Body of pancreas (tissue), 4 donors: ENCODE results near the gene LHFPL3. TPM values are rescaled to one million over a fixed set of nuclear protein-coding genes. Genes with fewer than 3 reads are reported as not detected.

Source experiments
- ATAC-seq: fragments of 150-250 bp; one replicate; pipeline ENCODE4 v1.9.1; 2016
- DNase-seq, 4 donors: peaks; one replicate each; pipeline ENCODE4 v3.0.0-alpha.2; 2019
- H3K27ac ChIP-seq, 4 donors: fragments of 200-600 bp; sonication (generic); 1 replicate in 3 of 4; 2 replicates in 1 of 4; pipeline versions ENCODE4 v1.5.1 to v1.6.1; 2016 to 2019; ENCODE audit warnings: mild to moderate bottlenecking in 1 of 4, mixed read lengths in 1 of 4, moderate library complexity in 1 of 4
- H3K27me3 ChIP-seq, 2 donors: fragments of 200-600 bp; sonication (generic); one replicate each; pipeline ENCODE4 v1.6.0; 2016; ENCODE audit warnings: mild to moderate bottlenecking in 1 of 2
- H3K36me3 ChIP-seq, 2 donors: fragments of 200-600 bp; sonication (generic); replicated peaks in 1 of 2; 2 replicates each; pipeline ENCODE4 v1.5.1; 2016; ENCODE audit warnings: low read depth in 2 of 2; ENCODE audit not compliant: insufficient read depth in 1 of 2
- H3K4me1 ChIP-seq: fragments of 200-600 bp; sonication (generic); one replicate; pipeline ENCODE4 v1.6.0; 2016
- H3K4me3 ChIP-seq, 2 donors: fragments of 200-600 bp; sonication (generic); 1 replicate in 1 of 2; 2 replicates in 1 of 2; pipeline ENCODE4 v1.5.1; 2016 to 2019
- H3K9me3 ChIP-seq, 3 donors: fragments of 200-600 bp; sonication (generic); 1 replicate in 2 of 3; 2 replicates in 1 of 3; pipeline ENCODE4 v1.5.1; 2016
- CTCF ChIP-seq, 7 experiments: fragments of 450-650 bp in 4 of 7; fragments of 200-600 bp in 3 of 7; sonication (generic) in 3 of 7; IDR thresholded peaks; one replicate each; pipeline ENCODE4 v1.5.1; 2016 to 2019; ENCODE audit warnings: antibody characterized with exemption in 7 of 7
- POLR2A ChIP-seq, 3 donors: fragments of 450-650 bp; IDR thresholded peaks; one replicate each; pipeline ENCODE4 v1.6.1; 2016; ENCODE audit warnings: antibody characterized with exemption in 3 of 3, mild to moderate bottlenecking in 2 of 3
- WGBS, 2 donors: methylation state at CpG; one replicate each; pipeline ENCODE4 v1.1.5; 2017; 5-methylcytosine and 5-hydroxymethylcytosine counted together
- intact Hi-C: fragments of 100-400 bp; cut with DNase I; formaldehyde crosslinking; loops from one replicate; pipeline ENCODE4 v1.15.1; 2023
- total RNA-seq, 2 donors: library from RNA; depleted of rRNA; stranded (reverse); fragments of >200 nt; gene quantifications; one replicate each; pipeline ENCODE4 v1.1.0, GENCODE V29; 2016

Gene LHFPL3
- total RNA-seq, 2 donors from 2014 or later: not detected

GRCh38 chr7:104296266-104296665, 32.1 kb upstream of the LHFPL3 start:
- 81 to 83% methylated on average over 3 of the region's 3 CpGs for WGBS, 2 donors
- DNase-seq: no peak
- ATAC-seq: no peak
- no peaks in the 10 kb centered on the region for H3K36me3 ChIP-seq
- no peak overlapping the region for H3K4me3 ChIP-seq
- H3K27ac ChIP-seq: no peak overlapping the region
- no peaks in the 10 kb centered on the region for H3K27me3 ChIP-seq
- TF ChIP-seq POLR2A (IDR thresholded peaks at IDR 0.05) (no peak), CTCF (IDR thresholded peaks at IDR 0.05) (no peak)
- no peaks in the 10 kb centered on the region for H3K9me3 ChIP-seq
- intact Hi-C loops: no loop called here
- no peaks in the 10 kb centered on the region for H3K4me1 ChIP-seq

GRCh38 chr7:104296900-104297299, 31.5 kb upstream of the LHFPL3 start:
- Histone ChIP-seq H3K9me3 (no peaks in the 10 kb centered on the region), H3K4me3 (no peak overlapping the region), H3K4me1 (no peaks in the 10 kb centered on the region), H3K27me3 (no peaks in the 10 kb centered on the region), H3K27ac (no peak overlapping the region), H3K36me3 (no peaks in the 10 kb centered on the region)
- WGBS, 2 donors: 27 to 30% methylated on average over 4 of the region's 4 CpGs
- ATAC-seq (no peak), DNase-seq (no peak)
- intact Hi-C loops: no loop called here
- TF ChIP-seq POLR2A (IDR thresholded peaks at IDR 0.05): no peak
- TF ChIP-seq CTCF (IDR thresholded peaks at IDR 0.05): no peak

- WGBS, 2 donors: 53 to 56% methylated on average over 3 of the region's 3 CpGs
- no peak for DNase-seq
- H3K27ac ChIP-seq: no peak overlapping the region
- H3K4me1 ChIP-seq: no peaks in the 10 kb centered on the region
- TF ChIP-seq POLR2A (IDR thresholded peaks at IDR 0.05) (no peak), CTCF (IDR thresholded peaks at IDR 0.05) (no peak)
- no peak overlapping the region for H3K4me3 ChIP-seq
- H3K9me3 ChIP-seq: no peaks in the 10 kb centered on the region
- no peak for ATAC-seq
- no peaks in the 10 kb centered on the region for H3K36me3 ChIP-seq
- intact Hi-C loops: no loop called here
- H3K27me3 ChIP-seq: no peaks in the 10 kb centered on the region
Observed at GRCh38 chr7:104299323-104299722, 29.1 kb upstream of the LHFPL3 start.

GRCh38 chr7:104299777-104300176, 28.6 kb upstream of the LHFPL3 start:
- no peak for TF ChIP-seq POLR2A (IDR thresholded peaks at IDR 0.05)
- Histone ChIP-seq H3K27ac (no peak overlapping the region), H3K27me3 (no peaks in the 10 kb centered on the region), H3K9me3 (no peaks in the 10 kb centered on the region), H3K36me3 (no peaks in the 10 kb centered on the region), H3K4me1 (no peaks in the 10 kb centered on the region), H3K4me3 (no peak overlapping the region)
- intact Hi-C loops: no loop called here
- no peak for DNase-seq
- 43 to 47% methylated on average over 4 of the region's 4 CpGs for WGBS, 2 donors
- no peak for ATAC-seq

GRCh38 chr7:104306793-104307192, 21.6 kb upstream of the LHFPL3 start:
- H3K36me3 ChIP-seq: no peaks in the 10 kb centered on the region
- no peaks in the 10 kb centered on the region for H3K9me3 ChIP-seq
- no peak for DNase-seq
- TF ChIP-seq POLR2A (IDR thresholded peaks at IDR 0.05) (no peak), CTCF (IDR thresholded peaks at IDR 0.05) (no peak)
- no peak overlapping the region for H3K4me3 ChIP-seq
- no peak for ATAC-seq
- H3K27me3 ChIP-seq: no peaks in the 10 kb centered on the region
- intact Hi-C loops: no loop called here
- 70 to 74% methylated on average over 4 of the region's 4 CpGs for WGBS, 2 donors
- no peaks in the 10 kb centered on the region for H3K4me1 ChIP-seq
- H3K27ac ChIP-seq: no peak overlapping the region
